Common myeloid progenitor, CD34-positive (primary cell): ENCODE measurements around the gene SCGB3A2.
"Not testable (repeated sequence)": the region's sequence is repeated elsewhere in the genome, so short reads cannot be mapped to it uniquely, and the experiment has no call there.

ENCODE experiments used
- CTCF ChIA-PET: fragments of 350-600 bp; sonication (Branson Sonifier 250); formaldehyde crosslinking; loops from one replicate; lab custom pipeline; 2021; ENCODE audit warnings: antibody characterized with exemption; lab: Charles Lee
- POLR2A ChIA-PET: fragments of 350-600 bp; sonication (Branson Sonifier 250); formaldehyde crosslinking; loops from one replicate; lab custom pipeline; 2021; ENCODE audit warnings: antibody characterized with exemption; lab: Charles Lee
- DNase-seq, 3 donors: peaks; one replicate each; pipeline versions ENCODE4 v3.0.0 to v3.0.0-alpha.2; 2013
- H3K27ac ChIP-seq, 2 experiments: 1 replicate in 1 of 2; 2 replicates in 1 of 2; pipeline ENCODE4 v1.7.0; 2013; ENCODE audit warnings: inconsistent platforms in 2 of 2, low read length in 2 of 2, mild to moderate bottlenecking in 2 of 2, low read depth in 1 of 2, moderate library complexity in 1 of 2; ENCODE audit not compliant: severe bottlenecking in 2 of 2, insufficient read depth in 1 of 2, poor library complexity in 1 of 2
- H3K27me3 ChIP-seq, 5 experiments: replicated peaks in 2 of 5; 1 replicate in 3 of 5; 2 replicates in 2 of 5; pipeline versions ENCODE4 v1.6.1 to v1.7.0; 2013; ENCODE audit warnings: low read length in 4 of 5, mild to moderate bottlenecking in 2 of 5, moderate library complexity in 2 of 5, inconsistent platforms in 1 of 5; ENCODE audit not compliant: insufficient read depth in 5 of 5, control insufficient read depth in 4 of 5
- H3K36me3 ChIP-seq, 4 experiments: 1 replicate in 2 of 4; 2 replicates in 2 of 4; pipeline versions ENCODE4 v1.6.1 to v1.7.0; 2013; ENCODE audit warnings: low read length in 3 of 4, control low read depth in 1 of 4, mild to moderate bottlenecking in 1 of 4; ENCODE audit not compliant: control insufficient read depth in 4 of 4, insufficient read depth in 4 of 4
- H3K4me1 ChIP-seq, 4 experiments: 1 replicate in 3 of 4; 2 replicates in 1 of 4; pipeline versions ENCODE4 v1.6.1 to v1.7.1; 2013; ENCODE audit warnings: low read length in 3 of 4, mild to moderate bottlenecking in 3 of 4, control low read depth in 1 of 4, inconsistent platforms in 1 of 4, moderate library complexity in 1 of 4; ENCODE audit not compliant: control insufficient read depth in 4 of 4, insufficient read depth in 4 of 4; ENCODE audit errors: control extremely low read depth in 1 of 4
- H3K4me3 ChIP-seq, 7 experiments: 1 replicate in 4 of 7; 2 replicates in 3 of 7; pipeline versions ENCODE4 v1.5.1 to v1.7.0; 2013; ENCODE audit warnings: mild to moderate bottlenecking in 7 of 7, low read length in 6 of 7, moderate library complexity in 6 of 7, inconsistent platforms in 2 of 7, low read depth in 2 of 7, control low read depth in 1 of 7; ENCODE audit not compliant: insufficient read depth in 4 of 7, control insufficient read depth in 1 of 7; ENCODE audit errors: extremely low read depth in 1 of 7
- H3K9me3 ChIP-seq, 5 experiments: 1 replicate in 4 of 5; 2 replicates in 1 of 5; pipeline versions ENCODE4 v1.6.1 to v1.7.1; 2013; ENCODE audit warnings: low read length in 4 of 5, mild to moderate bottlenecking in 2 of 5, inconsistent platforms in 1 of 5, low read depth in 1 of 5, moderate library complexity in 1 of 5; ENCODE audit not compliant: control insufficient read depth in 4 of 5, insufficient read depth in 2 of 5; ENCODE audit errors: control extremely low read depth in 1 of 5
- WGBS: methylation state at CpG from one replicate; pipeline ENCODE4 v1.1.5; 2013; ENCODE audit not compliant: insufficient coverage; 5-methylcytosine and 5-hydroxymethylcytosine counted together

The SCGB3A2 gene

GRCh38 chr5:147874118-147874875 lies 4.2 kb upstream of the SCGB3A2 start:
- DNase-seq, H3K27ac ChIP-seq, H3K9me3 ChIP-seq, POLR2A ChIA-PET, H3K4me3 ChIP-seq, H3K27me3 ChIP-seq, H3K4me1 ChIP-seq, H3K36me3 ChIP-seq: not testable (repeated sequence)
- 93% methylated on average over 3 of the region's 8 CpGs for WGBS
- CTCF ChIA-PET = interaction anchor here (1.1 kb wide), 1 partner anchor 14 kb away, joined by 3 read pairs; no protein-coding TSS in a partner anchor

- POLR2A ChIA-PET = no interaction called here
- Histone ChIP-seq H3K4me3 (no peak overlapping the region), H3K27me3 (no peaks in the 10 kb centered on the region), H3K36me3 (no peaks in the 10 kb centered on the region), H3K9me3 (peaks cover 0 to 4% (median 0%) of the 10 kb centered on the region in 5 experiments), H3K4me1 (no peaks in the 10 kb centered on the region), H3K27ac (no peak overlapping the region)
- CTCF ChIA-PET = interaction anchor here (1.1 kb wide), 1 partner anchor 14 kb away, joined by 3 read pairs; no protein-coding TSS in a partner anchor
- DNase-seq = no peak
- WGBS = 86% methylated on average over 3 of the region's 3 CpGs
Observed at GRCh38 chr5:147874910-147875367, 3.6 kb upstream of the SCGB3A2 start.

GRCh38 chr5:147876141-147876540 lies 2.4 kb upstream of the SCGB3A2 start:
- peaks cover 0 to 4% (median 0%) of the 10 kb centered on the region in 5 experiments for H3K9me3 ChIP-seq
- no peak overlapping the region for H3K4me3 ChIP-seq
- no peaks in the 10 kb centered on the region for H3K27me3 ChIP-seq
- ChIA-PET POLR2A (no interaction called here), CTCF (no interaction called here)
- H3K36me3 ChIP-seq = no peaks in the 10 kb centered on the region
- no peak for DNase-seq
- no peaks in the 10 kb centered on the region for H3K4me1 ChIP-seq
- H3K27ac ChIP-seq = no peak overlapping the region

DNA sequence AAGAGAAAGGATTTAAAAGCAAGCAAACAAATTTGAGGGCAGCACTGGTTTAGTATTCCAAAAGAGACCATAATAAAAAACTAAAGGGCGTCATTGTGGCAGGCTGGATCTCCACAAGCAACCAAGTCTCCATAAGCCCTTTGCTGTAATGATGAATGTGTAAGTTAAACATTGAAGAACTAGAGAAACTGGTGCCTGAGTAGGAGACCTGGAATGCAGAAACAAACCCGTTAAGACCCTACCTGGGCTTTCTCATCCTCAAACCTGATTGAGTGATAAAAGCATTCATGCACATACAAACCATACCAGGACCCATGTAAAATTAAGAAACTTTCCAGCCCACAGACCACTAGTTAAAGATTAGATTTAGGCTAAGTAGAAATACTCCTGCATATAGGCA lies 1.9 kb upstream of the SCGB3A2 start:
- Histone ChIP-seq H3K9me3 (peaks cover 0 to 4% (median 0%) of the 10 kb centered on the region in 5 experiments), H3K36me3 (no peaks in the 10 kb centered on the region), H3K4me1 (no peaks in the 10 kb centered on the region), H3K27ac (no peak overlapping the region), H3K27me3 (no peaks in the 10 kb centered on the region), H3K4me3 (no peak overlapping the region)
- POLR2A ChIA-PET = no interaction called here
- WGBS = 100% methylated on average over 2 of the region's 2 CpGs
- no peak for DNase-seq
- CTCF ChIA-PET = no interaction called here

GRCh38 chr5:147879784-147880183 lies 1.3 kb downstream of the SCGB3A2 start:
- Histone ChIP-seq H3K4me3 (no peak overlapping the region), H3K27ac (no peak overlapping the region), H3K36me3 (no peaks in the 10 kb centered on the region), H3K9me3 (no peaks in the 10 kb centered on the region), H3K27me3 (no peaks in the 10 kb centered on the region), H3K4me1 (peaks cover 0 to 3% (median 0%) of the 10 kb centered on the region in 4 experiments)
- 100% methylated on average over 1 of the region's 3 CpGs for WGBS
- no peak for DNase-seq
- ChIA-PET CTCF (interaction anchor here (0.9 to 1.8 kb wide), 4 partner anchors 15 to 51 kb away, joined by 3 to 6 read pairs (median 4); no protein-coding TSS in a partner anchor), POLR2A (no interaction called here)

DNA sequence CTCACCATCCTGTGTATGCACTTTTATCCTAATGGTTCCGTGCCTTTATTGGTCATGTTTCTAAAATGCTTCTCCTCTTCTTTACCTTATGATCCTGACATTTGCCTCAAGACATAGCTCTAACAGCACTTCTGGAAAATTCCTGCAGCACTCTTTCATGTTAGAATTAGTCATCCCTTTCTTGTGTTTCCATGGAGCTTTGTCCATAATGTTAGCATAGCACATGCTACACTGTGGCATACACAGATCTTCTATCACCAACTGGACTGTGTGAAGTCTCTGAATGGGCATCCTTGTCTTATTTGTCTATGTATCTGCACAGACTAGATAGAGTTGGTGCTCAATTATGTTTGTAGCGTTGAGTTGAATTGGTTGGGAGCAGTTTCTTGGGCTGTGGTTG lies 2.0 kb downstream of the SCGB3A2 start:
- DNase-seq = no peak
- H3K9me3 ChIP-seq = no peaks in the 10 kb centered on the region
- H3K27ac ChIP-seq = no peak overlapping the region
- H3K4me1 ChIP-seq = peaks cover 0 to 3% (median 0%) of the 10 kb centered on the region in 4 experiments
- H3K4me3 ChIP-seq = no peak overlapping the region
- 100% methylated on average over 1 of the region's 2 CpGs for WGBS
- no peaks in the 10 kb centered on the region for H3K36me3 ChIP-seq
- ChIA-PET POLR2A (no interaction called here), CTCF (interaction anchor here (1.9 kb wide), 1 partner anchor 21 kb away, joined by 9 read pairs; no protein-coding TSS in a partner anchor)
- no peaks in the 10 kb centered on the region for H3K27me3 ChIP-seq

- H3K4me1 ChIP-seq = peaks cover 0 to 3% (median 0%) of the 10 kb centered on the region in 4 experiments
- H3K36me3 ChIP-seq = no peaks in the 10 kb centered on the region
- H3K9me3 ChIP-seq = no peaks in the 10 kb centered on the region
- no peak overlapping the region for H3K27ac ChIP-seq
- no peak for DNase-seq
- no peaks in the 10 kb centered on the region for H3K27me3 ChIP-seq
- ChIA-PET CTCF (interaction anchor here (1.3 to 1.8 kb wide), 4 partner anchors 10 to 52 kb away, joined by 3 to 9 read pairs (median 4); no protein-coding TSS in a partner anchor), POLR2A (no interaction called here)
- H3K4me3 ChIP-seq = no peak overlapping the region
- WGBS = 81% methylated on average over 6 of the region's 6 CpGs
Observed at GRCh38 chr5:147882586-147883313, 4.2 kb downstream of the SCGB3A2 start.
